Activated naive CD8-positive, alpha-beta T cell treated with anti-CD3 and anti-CD28 coated beads, Interleukin-2, amount 50 U/mL, for 16 hours (primary cell): ENCODE data around the gene DIPK1A.

Source experiments
- DNase-seq: peaks from one replicate; pipeline ENCODE4 v3.0.0-alpha.2; 2020; ENCODE audit warnings: low read depth, low spot score

The DIPK1A gene

GRCh38 chr1:92803140-92803887 is 157.9 kb downstream of the DIPK1A start:
- no peak for DNase-seq

GRCh38 chr1:92797961-92798360 is 163.3 kb downstream of the DIPK1A start:
- DNase-seq = no peak

- no peak for DNase-seq
Measured at GRCh38 chr1:92797297-92797696, 164.0 kb downstream of the DIPK1A start.

DNA sequence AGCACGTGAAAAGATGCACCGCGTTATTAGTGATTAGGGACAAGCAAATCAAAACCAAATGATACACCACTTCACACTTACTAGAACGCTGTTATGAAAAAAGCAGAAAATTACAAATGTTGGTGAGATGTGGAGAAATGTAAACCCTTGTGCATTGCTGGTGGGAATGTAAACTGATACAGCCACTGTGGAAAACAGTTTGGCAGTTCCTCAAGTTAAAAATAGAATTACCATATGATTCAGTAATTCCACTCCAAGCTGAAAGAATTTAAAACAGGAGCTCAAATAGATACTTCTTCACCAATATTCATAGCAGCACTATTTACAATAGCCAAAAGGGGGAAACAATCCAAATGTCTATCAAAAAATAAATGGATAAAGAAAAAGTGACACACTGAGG is 166.1 kb downstream of the DIPK1A start:
- no peak for DNase-seq

- no peak for DNase-seq
Measured at GRCh38 chr1:92792340-92792782, 168.9 kb downstream of the DIPK1A start.
